T-helper 1 cell treated with Interleukin-12 subunit alpha and Interleukin-12 subunit beta and Interleukin-4 antibody, amounts not matched to agents 30 ng/mL and 1 ng/mL, for 36 hours (primary cell): Measurements from ENCODE around the gene LDHA. TPM values are rescaled to one million over a fixed set of nuclear protein-coding genes. Genes with fewer than 3 reads are reported as not detected.
"Not testable (repeated sequence)": the region's sequence is repeated elsewhere in the genome, so short reads cannot be mapped to it uniquely, and the experiment has no call there.

ENCODE experiments used
- intact Hi-C: fragments of 100-400 bp; cut with micrococcal nuclease; formaldehyde crosslinking; loops from one replicate; pipeline ENCODE4 v1.15.1; 2024
- total RNA-seq: library from RNA; stranded (reverse); gene quantifications from 2 replicates; pipeline ENCODE4 v1.2.3, GENCODE V29; 2022

The LDHA gene
- total RNA-seq, 1 donor from 2014 or later: 873 TPM

DNA sequence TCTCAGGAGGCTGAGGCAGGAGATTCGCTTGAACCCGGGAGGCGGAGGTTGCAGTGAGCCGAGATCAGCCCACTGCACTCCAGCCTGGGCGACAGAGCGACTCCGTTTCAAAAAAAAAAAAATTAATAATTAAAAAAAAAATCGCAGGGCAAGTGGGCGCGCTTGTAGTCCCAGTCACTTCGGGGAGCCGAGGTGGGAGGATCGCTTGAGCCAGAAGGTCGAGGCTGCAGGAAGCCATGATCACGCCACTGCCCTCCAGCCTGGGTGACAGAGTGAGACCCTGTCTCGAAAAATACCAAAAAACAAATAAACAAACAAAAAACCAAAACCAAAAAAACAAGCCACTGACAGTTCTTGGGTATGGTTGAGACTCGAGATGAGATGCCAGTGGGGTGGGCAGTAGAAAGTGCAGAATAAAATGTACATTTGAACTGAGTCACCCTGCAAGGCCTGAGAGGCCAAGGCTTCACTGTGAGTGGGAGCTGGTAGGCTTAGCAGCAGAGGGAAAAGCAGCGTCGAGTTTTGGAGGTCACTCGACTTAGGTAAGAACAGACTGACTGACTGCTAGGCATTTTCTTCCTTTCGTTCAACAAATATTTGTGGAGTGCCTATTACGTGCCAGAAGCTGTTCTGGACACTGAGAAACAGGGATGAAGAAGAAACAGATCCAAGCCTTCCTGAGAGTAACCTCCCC lies 635 bp upstream of the LDHA start:
- intact Hi-C loops: loop anchor here (1.0 to 10.0 kb wide), 11 partner anchors 9 to 1991 kb away; partner anchors contain the start of genes NCR3LG1, NUCB2, PIK3C2A and PRMT3

- intact Hi-C loops: loop anchor here (1.0 to 10.0 kb wide), 12 partner anchors 11 to 1990 kb away; partner anchors contain the start of genes C11orf58, NCR3LG1, NUCB2 and PIK3C2A
Observed at GRCh38 chr11:18394928-18395734, 768 bp downstream of the LDHA start.

DNA sequence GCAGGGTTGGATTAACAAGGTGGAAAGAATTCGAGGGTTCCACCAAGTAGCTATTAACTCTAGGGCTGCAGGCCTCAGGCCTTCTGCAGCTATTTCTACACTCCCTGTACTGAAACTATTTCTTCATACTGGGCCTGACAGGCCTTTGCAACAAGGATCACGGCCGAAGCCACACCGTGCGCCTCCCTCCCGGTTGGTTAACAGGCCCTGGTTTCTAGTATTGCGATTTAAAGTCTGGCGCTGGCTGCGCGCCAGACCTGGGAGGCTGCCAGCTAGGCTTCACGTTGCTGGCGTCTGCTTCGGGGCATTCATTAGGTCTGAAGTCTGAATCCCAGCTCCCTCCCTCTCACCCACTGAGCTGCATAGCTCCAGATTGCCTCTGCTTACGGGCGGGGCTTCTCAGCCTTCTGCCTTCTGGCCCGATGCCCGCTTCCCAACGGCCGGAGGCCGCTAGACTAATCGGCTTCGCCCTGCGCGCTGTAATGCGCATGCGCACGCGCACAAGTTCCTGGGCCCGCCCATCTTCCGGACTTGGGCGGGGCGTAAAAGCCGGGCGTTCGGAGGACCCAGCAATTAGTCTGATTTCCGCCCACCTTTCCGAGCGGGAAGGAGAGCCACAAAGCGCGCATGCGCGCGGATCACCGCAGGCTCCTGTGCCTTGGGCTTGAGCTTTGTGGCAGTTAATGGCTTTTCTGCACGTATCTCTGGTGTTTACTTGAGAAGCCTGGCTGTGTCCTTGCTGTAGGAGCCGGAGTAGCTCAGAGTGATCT lies 1.6 kb downstream of the LDHA start:
- intact Hi-C loops: loop anchor here (1.0 to 10.0 kb wide), 14 partner anchors 63 to 1989 kb away; partner anchors contain the start of genes C11orf58, E2F8, GTF2H1 and HPS5

- intact Hi-C loops: loop anchor here (2.0 to 10.0 kb wide), 5 partner anchors 843 to 1987 kb away; partner anchors contain the start of genes C11orf58, E2F8, NCR3LG1 and PIK3C2A
Observed at GRCh38 chr11:18397921-18398320, 3.6 kb downstream of the LDHA start.

GRCh38 chr11:18401077-18401476 lies 6.7 kb downstream of the LDHA start:
- intact Hi-C loops: not testable (repeated sequence)

DNA sequence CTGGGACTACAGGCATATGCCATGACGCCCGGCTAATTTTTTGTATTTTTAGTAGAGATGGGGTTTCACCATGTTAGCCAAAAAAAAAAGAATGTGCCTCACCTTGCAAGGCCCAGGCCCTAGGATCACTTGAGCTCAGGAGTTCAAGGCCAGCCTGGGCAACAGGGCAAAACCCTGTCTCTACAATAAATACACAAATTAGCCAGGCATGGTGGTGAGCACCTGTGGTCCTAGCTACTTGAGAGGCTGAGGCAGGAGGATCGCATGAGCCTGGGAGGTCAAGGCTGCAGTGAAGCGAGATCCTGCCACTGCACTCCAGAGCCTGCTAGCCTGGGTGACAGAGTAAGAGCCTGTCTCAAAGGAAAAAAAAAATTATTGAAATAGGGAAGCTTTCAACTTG lies 9.7 kb downstream of the LDHA start:
- intact Hi-C loops: no loop called here

GRCh38 chr11:18407400-18407799 lies 13.0 kb downstream of the LDHA start:
- intact Hi-C loops: not testable (repeated sequence)

DNA sequence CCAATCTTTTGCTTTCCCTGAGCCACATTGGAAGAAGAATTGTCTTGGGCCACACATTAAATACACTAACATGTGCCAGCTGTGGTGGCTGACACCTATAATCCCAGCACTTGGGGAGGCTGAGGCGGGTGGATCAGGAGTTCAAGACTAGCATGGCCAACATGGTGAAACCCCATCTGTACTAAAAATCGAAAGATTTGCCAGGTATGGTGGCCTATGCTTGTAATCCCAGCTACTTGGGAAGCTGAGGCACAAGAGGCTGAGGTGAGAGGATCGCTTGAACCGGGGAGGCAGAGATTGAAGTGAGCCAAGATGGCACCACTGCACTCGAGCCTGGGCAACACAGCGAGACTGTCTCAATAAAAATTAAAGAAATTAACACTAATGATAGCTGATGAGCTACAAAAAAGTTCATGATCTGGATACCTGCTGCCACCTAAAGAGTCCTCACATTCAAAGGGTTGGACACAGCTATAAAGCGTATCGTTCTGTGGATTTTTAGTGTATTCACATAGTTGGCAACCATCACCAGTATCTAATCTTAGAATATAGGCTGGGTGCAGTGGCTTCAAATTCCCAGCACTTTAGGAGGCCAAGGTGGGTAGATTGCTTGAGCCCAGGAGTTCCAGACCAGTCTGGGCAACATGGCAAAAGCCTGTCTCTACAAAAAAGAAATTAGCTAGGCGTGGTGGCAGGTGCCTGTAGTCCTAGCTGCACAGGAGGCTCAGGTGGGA lies 14.4 kb downstream of the LDHA start:
- intact Hi-C loops: no loop called here

- intact Hi-C loops: no loop called here
Observed at GRCh38 chr11:18416459-18416858, 22.1 kb downstream of the LDHA start.

- intact Hi-C loops: no loop called here
Observed at GRCh38 chr11:18419040-18419439, 24.7 kb downstream of the LDHA start.

DNA sequence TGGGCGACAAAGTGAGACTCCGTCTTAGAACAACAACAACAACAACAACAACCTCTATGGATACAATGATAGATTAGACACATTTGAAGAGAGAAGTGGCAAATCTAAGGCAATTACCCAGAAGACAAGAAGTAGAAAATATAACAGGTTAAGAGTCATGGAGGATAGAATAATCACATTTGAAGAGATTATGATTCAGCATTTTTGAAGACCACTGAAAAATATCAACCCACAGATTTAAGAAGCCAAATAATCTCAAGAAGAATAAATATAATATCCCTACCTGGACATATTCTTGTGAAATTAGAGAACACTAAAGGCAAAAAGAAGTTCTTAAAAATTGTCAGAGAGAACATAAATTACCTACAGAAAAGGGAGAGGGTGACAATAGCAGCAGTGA lies 25.7 kb downstream of the LDHA start:
- intact Hi-C loops: no loop called here

- intact Hi-C loops: no loop called here
Observed at GRCh38 chr11:18427240-18427639, 32.9 kb downstream of the LDHA start.

DNA sequence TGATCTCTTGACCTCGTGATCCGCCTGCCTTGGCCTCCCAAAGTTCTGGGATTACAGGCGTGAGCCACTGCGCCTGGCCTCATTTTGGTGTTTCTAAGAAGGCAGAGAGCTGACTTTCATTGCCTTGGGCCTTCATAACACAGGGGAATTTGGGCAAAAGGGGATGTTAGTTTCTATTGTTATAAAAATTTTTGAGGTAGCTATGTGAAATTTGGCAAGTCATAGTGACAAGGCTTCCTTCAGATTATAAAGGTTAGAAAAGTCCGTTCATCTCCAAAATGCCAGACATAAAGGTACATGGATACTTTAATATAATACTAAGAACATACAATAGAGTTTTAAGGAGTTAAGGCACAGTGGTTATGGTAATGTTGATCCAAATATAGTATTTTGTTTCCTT lies 35.0 kb downstream of the LDHA start:
- intact Hi-C loops: no loop called here

DNA sequence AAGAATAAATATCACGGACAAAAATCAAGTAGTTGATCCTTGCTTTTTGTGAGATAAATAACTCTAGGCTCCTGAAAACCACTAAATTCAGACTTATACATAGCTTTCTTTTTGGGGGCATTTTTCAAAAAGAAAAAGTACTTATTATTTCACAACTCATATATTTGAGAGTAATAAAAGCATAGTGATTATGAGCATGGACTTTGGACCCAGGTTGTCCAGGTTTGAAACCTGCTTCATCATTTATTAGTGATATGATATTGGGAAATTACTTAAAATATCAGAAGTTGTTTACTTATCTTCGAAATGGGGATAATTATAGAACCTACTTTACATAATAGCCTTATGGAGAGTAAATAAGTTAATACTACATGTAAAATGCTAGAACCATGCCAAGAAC lies 44.3 kb downstream of the LDHA start:
- intact Hi-C loops: no loop called here

DNA sequence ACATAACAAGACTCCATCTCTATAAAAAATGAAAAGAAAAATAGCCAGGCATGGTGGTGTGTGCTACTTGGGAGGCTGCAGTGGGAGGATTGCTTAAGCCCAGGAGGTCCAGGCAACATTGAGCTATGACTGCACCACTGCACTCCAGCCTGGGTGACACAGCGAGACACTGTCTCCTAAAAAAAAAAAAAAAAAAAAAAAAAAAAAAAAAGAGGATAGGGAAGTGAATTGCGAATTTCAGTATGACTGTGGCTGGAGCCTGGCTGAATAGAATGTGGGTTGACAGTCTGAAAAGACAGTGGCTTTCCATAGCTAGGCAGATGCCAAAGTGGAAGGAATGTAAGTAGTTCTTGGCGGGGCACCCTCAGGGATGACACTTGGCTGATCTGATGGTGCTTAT lies 54.9 kb downstream of the LDHA start:
- intact Hi-C loops: no loop called here

- intact Hi-C loops: no loop called here
Observed at GRCh38 chr11:18452927-18453326, 58.6 kb downstream of the LDHA start.

GRCh38 chr11:18455686-18456372 lies 61.5 kb downstream of the LDHA start, which contains the start of gene LDHAL6A:
Gene LDHAL6A (plus strand): TSS chr11:18455856. CDS start chr11:18456681, 825 bp downstream.
- intact Hi-C loops: no loop called here

- intact Hi-C loops: no loop called here
Observed at GRCh38 chr11:18457450-18457849, 63.1 kb downstream of the LDHA start.
